Ovary (tissue), 9 donors: ENCODE data around the gene PRDM16. TPM values are rescaled to one million over a fixed set of nuclear protein-coding genes. Genes with fewer than 3 reads are reported as not detected.

Source experiments
- DNase-seq, 5 donors: peaks; one replicate each; pipeline ENCODE4 v3.0.0-alpha.2; 2019 to 2020
- H3K27ac ChIP-seq, 2 donors: fragments of 200-600 bp; one replicate each; pipeline versions ENCODE4 v1.5.1 to v1.8.0; 2019 to 2022
- H3K27me3 ChIP-seq: fragments of 200-600 bp; one replicate; pipeline ENCODE4 v1.8.0; 2022
- H3K36me3 ChIP-seq: fragments of 200-600 bp; sonication (generic); one replicate; pipeline ENCODE4 v1.5.1; 2019
- H3K4me1 ChIP-seq: one replicate; pipeline ENCODE4 v1.8.1; 2013; ENCODE audit warnings: mild to moderate bottlenecking, moderate library complexity; ENCODE audit not compliant: insufficient read depth
- H3K4me3 ChIP-seq: fragments of 200-600 bp; sonication (generic); one replicate; pipeline ENCODE4 v1.5.1; 2017
- H3K9me3 ChIP-seq, 2 donors: fragments of 200-600 bp in 1 of 2; sonication (generic) in 1 of 2; one replicate each; pipeline versions ENCODE4 v1.5.1 to v1.8.1; 2013 to 2019; ENCODE audit warnings: mild to moderate bottlenecking in 1 of 2, moderate library complexity in 1 of 2
- EP300 ChIP-seq: sonication (generic); formaldehyde crosslinking; IDR thresholded peaks from one replicate; pipeline ENCODE4 v1.6.1; 2017; ENCODE audit warnings: antibody characterized with exemption
- POLR2A ChIP-seq: fragments of 450-650 bp; IDR thresholded peaks from one replicate; pipeline ENCODE4 v1.6.1; 2017; ENCODE audit warnings: antibody characterized with exemption, mild to moderate bottlenecking, moderate library complexity
- WGBS, 3 donors: extraction: QIAGEN DNeasy Blood & Tissue Kit in 1 of 3; methylation state at CpG; one replicate each; pipeline versions ENCODE4 v1.1.5 to v1.1.7; 2013 to 2017; 5-methylcytosine and 5-hydroxymethylcytosine counted together
- intact Hi-C, 4 donors: fragments of 100-400 bp; cut with DNase I; formaldehyde crosslinking; loops; one replicate each; pipeline versions ENCODE4 v1.11.0 to v1.15.1; 2022 to 2023
- polyA plus RNA-seq, 2 donors: library from polyadenylated mRNA; stranded (reverse); fragments of 200-250 nt in 1 of 2; fragments of 350-450 nt in 1 of 2; fragmentation: Illumina TruSeq in 1 of 2; extraction: RNeasy Lipid Tissue Mini Kit (QIAGEN cat#74804) in 1 of 2; gene quantifications; one replicate each; pipeline ENCODE4 v1.2.3, GENCODE V29; 2013 to 2014
- total RNA-seq, 7 donors: library from RNA; depleted of rRNA in 2 of 7; stranded (reverse); fragments of >200 nt in 2 of 7; fragmentation: NEBNext Ultra II Directional in 3 of 7; extraction: Animal tissue kit (Norgen Biotek cat#: 25700) in 3 of 7; gene quantifications; one replicate each; pipeline versions ENCODE4 v1.1.0 to v1.2.4, GENCODE V29; 2016 to 2023
- TF ChIP-seq, protein P1 (sequence below), 3 donors: fragments of 450-650 bp in 2 of 3; fragments of 200-600 bp in 1 of 3; IDR thresholded peaks; one replicate each; pipeline versions ENCODE4 v1.5.1 to v1.8.0; 2016 to 2022; ENCODE audit warnings: antibody characterized with exemption in 3 of 3, mild to moderate bottlenecking in 1 of 3
- donor health status: DM: no; HTN: no; CAD: no; lungs with moderate emphysema.
- donor health status: DM: no; HTN: no; CAD: no.
- donor health status: Bipolar disorder and iron deficiency.
- donor health status: DM: yes; HTN: yes; CAD: no.
- donor health status: DM: no; HTN: no; CAD: no.
- donor health status: DM: yes; HTN: yes; CAD: no.

The PRDM16 gene
- total and polyA plus RNA-seq, 9 donors, result 1.1 to 17.3 (median 3.9) TPM

DNA sequence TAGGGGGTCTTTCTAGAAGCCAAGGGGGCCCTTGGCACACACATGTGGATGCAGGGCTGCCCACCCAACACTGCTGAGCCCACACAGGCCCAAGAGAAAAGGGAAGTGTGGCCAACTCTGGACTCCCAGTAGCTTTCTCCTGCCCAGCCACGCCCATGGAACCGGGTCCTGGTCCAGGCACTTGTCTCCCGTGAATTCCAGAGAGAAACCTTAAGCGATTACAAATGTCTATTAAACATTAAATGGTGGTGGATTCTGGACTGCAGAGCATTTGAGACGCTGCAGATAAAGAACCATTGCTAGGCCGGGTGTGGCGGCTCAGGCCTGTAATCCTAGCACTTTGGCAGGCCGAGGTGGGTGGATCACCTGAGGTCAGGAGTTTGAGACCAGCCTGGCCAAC, 284.9 kb downstream of the PRDM16 start:
- TF ChIP-seq POLR2A, result no peak
- no peak for TF ChIP-seq EP300
- Histone ChIP-seq H3K4me1 (peaks cover 27% of the 10 kb centered on the region), H3K36me3 (no peaks in the 10 kb centered on the region), H3K27ac (no peak overlapping the region), H3K27me3 (no peaks in the 10 kb centered on the region), H3K4me3 (no peak overlapping the region), H3K9me3 (no peaks in the 10 kb centered on the region)
- no peak for DNase-seq
- WGBS, 3 donors, result 90 to 97% (median 93%) methylated on average over 8 of the region's 8 CpGs
- intact Hi-C loops, result loop anchor here in 1 of 4 donors (5.0 kb wide), 1 partner anchor 42 kb away; no protein-coding TSS in a partner anchor

- Histone ChIP-seq H3K4me3 (no peak overlapping the region), H3K36me3 (no peaks in the 10 kb centered on the region), H3K4me1 (peaks cover 21% of the 10 kb centered on the region), H3K27me3 (no peaks in the 10 kb centered on the region), H3K9me3 (no peaks in the 10 kb centered on the region), H3K27ac (no peak overlapping the region)
- DNase-seq, result no peak
- intact Hi-C loops, result no loop called here
- TF ChIP-seq, protein P1, sequence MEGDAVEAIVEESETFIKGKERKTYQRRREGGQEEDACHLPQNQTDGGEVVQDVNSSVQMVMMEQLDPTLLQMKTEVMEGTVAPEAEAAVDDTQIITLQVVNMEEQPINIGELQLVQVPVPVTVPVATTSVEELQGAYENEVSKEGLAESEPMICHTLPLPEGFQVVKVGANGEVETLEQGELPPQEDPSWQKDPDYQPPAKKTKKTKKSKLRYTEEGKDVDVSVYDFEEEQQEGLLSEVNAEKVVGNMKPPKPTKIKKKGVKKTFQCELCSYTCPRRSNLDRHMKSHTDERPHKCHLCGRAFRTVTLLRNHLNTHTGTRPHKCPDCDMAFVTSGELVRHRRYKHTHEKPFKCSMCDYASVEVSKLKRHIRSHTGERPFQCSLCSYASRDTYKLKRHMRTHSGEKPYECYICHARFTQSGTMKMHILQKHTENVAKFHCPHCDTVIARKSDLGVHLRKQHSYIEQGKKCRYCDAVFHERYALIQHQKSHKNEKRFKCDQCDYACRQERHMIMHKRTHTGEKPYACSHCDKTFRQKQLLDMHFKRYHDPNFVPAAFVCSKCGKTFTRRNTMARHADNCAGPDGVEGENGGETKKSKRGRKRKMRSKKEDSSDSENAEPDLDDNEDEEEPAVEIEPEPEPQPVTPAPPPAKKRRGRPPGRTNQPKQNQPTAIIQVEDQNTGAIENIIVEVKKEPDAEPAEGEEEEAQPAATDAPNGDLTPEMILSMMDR (IDR thresholded peaks at IDR 0.05), result no peak
- TF ChIP-seq EP300 (no peak), POLR2A (no peak)
- 85 to 95% (median 86%) methylated on average over 8 of the region's 8 CpGs for WGBS, 3 donors
These were observed 286.1 kb downstream of the PRDM16 start for GRCh38 chr1:3355089-3355488.

DNA sequence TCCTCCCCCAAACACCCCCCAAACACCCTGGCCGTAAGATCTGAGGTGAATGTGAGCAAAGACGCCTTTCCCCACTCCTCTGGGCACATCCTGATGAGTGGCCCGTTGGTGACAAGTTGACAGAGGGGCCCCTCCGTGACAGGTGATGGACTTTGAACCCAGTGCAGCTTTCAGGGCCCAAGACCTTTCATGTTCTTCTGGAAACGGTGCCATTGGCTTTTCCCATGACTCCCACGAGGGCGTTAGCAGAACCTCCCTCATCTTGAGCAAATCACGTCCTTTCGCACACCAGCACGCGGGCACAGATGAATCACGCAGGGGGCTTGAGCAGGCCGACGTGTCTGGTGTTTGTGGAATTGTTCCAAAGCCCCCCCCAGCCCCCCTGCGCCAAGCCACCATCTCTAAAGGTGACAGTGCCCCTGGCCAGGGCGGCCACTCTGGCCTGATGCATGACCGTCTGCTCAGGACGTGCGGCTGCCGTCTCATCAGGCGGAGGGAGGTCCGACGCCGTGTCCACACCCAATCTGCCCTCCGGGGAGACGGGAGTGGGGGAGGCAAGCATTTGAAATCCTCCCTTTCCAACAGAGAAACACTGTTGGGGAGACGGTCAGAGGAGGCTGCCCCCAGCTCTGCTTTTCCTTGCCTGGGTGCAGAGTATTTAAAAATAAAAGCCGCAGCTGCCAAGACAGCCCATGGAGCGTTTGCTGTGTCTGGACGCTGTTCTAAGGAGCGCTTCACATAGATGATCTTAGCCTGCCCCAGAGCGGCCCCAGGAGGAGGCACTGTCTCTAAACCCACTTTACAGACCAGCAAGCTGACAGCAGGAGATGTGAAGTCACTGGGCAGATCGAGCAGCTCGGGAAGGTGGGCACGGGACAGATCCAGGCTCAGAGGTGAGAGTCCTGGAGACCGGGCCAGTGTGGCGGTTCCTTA, 287.2 kb downstream of the PRDM16 start:
- Histone ChIP-seq H3K27me3 (no peaks in the 10 kb centered on the region), H3K27ac (no peak overlapping the region), H3K4me3 (no peak overlapping the region), H3K36me3 (no peaks in the 10 kb centered on the region), H3K4me1 (peaks cover 17% of the 10 kb centered on the region), H3K9me3 (no peaks in the 10 kb centered on the region)
- 33 to 50% (median 38%) methylated on average over 34 to 37 of the region's 37 CpGs for WGBS, 3 donors
- intact Hi-C loops, result no loop called here
- TF ChIP-seq EP300, result no peak
- TF ChIP-seq, protein P1 (IDR thresholded peaks at IDR 0.05), result no peak
- TF ChIP-seq POLR2A, result no peak
- no peak for DNase-seq

- intact Hi-C loops, result no loop called here
- DNase-seq, result no peak
- TF ChIP-seq, protein P1 (IDR thresholded peaks at IDR 0.05), result no peak
- no peak for TF ChIP-seq POLR2A
- no peak for TF ChIP-seq EP300
- Histone ChIP-seq H3K36me3 (no peaks in the 10 kb centered on the region), H3K4me3 (no peak overlapping the region), H3K4me1 (peaks cover 13% of the 10 kb centered on the region), H3K9me3 (no peaks in the 10 kb centered on the region), H3K27ac (no peak overlapping the region), H3K27me3 (no peaks in the 10 kb centered on the region)
- 53 to 67% (median 55%) methylated on average over 19 to 21 of the region's 21 CpGs for WGBS, 3 donors
These were observed 287.9 kb downstream of the PRDM16 start for GRCh38 chr1:3356827-3357460.
